GM21717 (cell line): ENCODE measurements around the gene IL11RA.

Experiments
- ATAC-seq: cut with Tn5 transposase; IDR thresholded peaks from one replicate; pipeline ENCODE4 v1.9.1; 2021; ENCODE audit warnings: mild to moderate bottlenecking, moderate library complexity; ENCODE audit not compliant: unreplicated experiment

Gene IL11RA

GRCh38 chr9:34651876-34652601 lies at the start of gene IL11RA:
Gene IL11RA (plus strand): TSS chr9:34652185. CDS start chr9:34655218, 3,033 bp downstream.
- ATAC-seq, result no peak

GRCh38 chr9:34603610-34604231 lies 48.3 kb upstream of the IL11RA start:
- ATAC-seq, result peak; percentile 64

- no peak for ATAC-seq
Measured at GRCh38 chr9:34606190-34606589, 45.8 kb upstream of the IL11RA start.

- ATAC-seq, result no peak
Measured at GRCh38 chr9:34606905-34607304, 45.1 kb upstream of the IL11RA start.

- no peak for ATAC-seq
Measured at GRCh38 chr9:34607331-34607730, 44.7 kb upstream of the IL11RA start.

GRCh38 chr9:34610434-34611206 lies 41.4 kb upstream of the IL11RA start:
- ATAC-seq, result no peak

GRCh38 chr9:34611251-34611810 lies 40.7 kb upstream of the IL11RA start:
- peak; percentile 5 for ATAC-seq

GRCh38 chr9:34611811-34612787 lies 39.9 kb upstream of the IL11RA start, which contains the start of gene RPP25L:
Gene RPP25L (minus strand): TSS chr9:34612097. CDS start chr9:34611296, 801 bp downstream.
- ATAC-seq, result peak; percentile 82

- no peak for ATAC-seq
Measured at GRCh38 chr9:34612788-34613390, 39.1 kb upstream of the IL11RA start.

GRCh38 chr9:34615132-34615531 lies 36.9 kb upstream of the IL11RA start:
- no peak for ATAC-seq

GRCh38 chr9:34620061-34620994 lies 31.7 kb upstream of the IL11RA start, which contains the start of gene DCTN3:
Gene DCTN3 (minus strand): TSS chr9:34620495. CDS start chr9:34620464, 31 bp downstream.
- ATAC-seq, result peak; percentile 96

- no peak for ATAC-seq
Measured at GRCh38 chr9:34623374-34624235, 28.4 kb upstream of the IL11RA start.

- no peak for ATAC-seq
Measured at GRCh38 chr9:34624475-34625185, 27.4 kb upstream of the IL11RA start.

GRCh38 chr9:34625186-34625486 lies 26.8 kb upstream of the IL11RA start:
- ATAC-seq, result no peak

- ATAC-seq, result no peak
Measured at GRCh38 chr9:34627716-34628655, 24.0 kb upstream of the IL11RA start.
